ENCODE measurements around the gene THSD7A. TPM values are rescaled to one million over a fixed set of nuclear protein-coding genes. Genes with fewer than 3 reads are reported as not detected.

The THSD7A gene
- total and polyA plus RNA-seq, 2 of the 8 experiments (the other 6 are each of a cell fraction or from before 2014, with no cell fraction given), result 0.44 to 1.2 TPM

DNA sequence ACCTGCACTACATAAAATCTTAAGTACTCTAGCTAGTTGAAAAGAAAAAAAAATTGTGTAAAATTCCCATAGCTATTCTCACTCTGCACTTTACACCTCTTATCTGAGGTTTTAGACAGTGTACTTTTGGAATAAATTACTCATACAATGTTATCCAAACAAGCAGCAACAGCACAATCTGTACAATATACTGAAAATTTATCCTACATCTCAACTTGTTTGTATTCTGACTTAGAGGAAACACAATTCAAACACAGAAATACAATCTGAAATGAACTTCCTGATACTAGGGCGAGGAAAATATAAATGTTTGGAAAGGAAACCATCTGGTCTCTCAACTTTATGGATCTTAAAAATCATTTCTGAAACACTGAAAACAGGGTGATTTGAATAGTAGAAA is 381.7 kb downstream of the THSD7A start (continued):
- no peak for TF ChIP-seq TCF12 (IDR thresholded peaks at IDR 0.05; ENCODE audit: low read depth, low read length)

Data from H1 (cell line).